Activated T-cell treated with anti-CD3 and anti-CD28 coated beads, Interleukin-2, amount 50 U/mL, for 24 hours (primary cell): ENCODE data around the gene PEMT.

ENCODE experiments used
- DNase-seq: peaks from one replicate; pipeline ENCODE4 v3.0.0-alpha.2; 2020
- H3K27ac Mint-ChIP-seq: 2 replicates; pipeline ENCODE4 v1.8.0; 2020; ENCODE audit warnings: mild to moderate bottlenecking, mixed read lengths
- H3K27me3 Mint-ChIP-seq: 2 replicates; pipeline ENCODE4 v1.8.0; 2020; ENCODE audit warnings: mixed read lengths
- H3K36me3 Mint-ChIP-seq: 2 replicates; pipeline ENCODE4 v1.8.0; 2020; ENCODE audit warnings: low read depth, mixed read lengths
- H3K4me1 Mint-ChIP-seq: 2 replicates; pipeline ENCODE4 v1.8.0; 2020; ENCODE audit warnings: low read depth, mixed read lengths
- H3K4me3 Mint-ChIP-seq: 2 replicates; pipeline ENCODE4 v1.8.0; 2020; ENCODE audit warnings: mild to moderate bottlenecking, moderate library complexity, mixed read lengths
- H3K9me3 Mint-ChIP-seq: 2 replicates; pipeline ENCODE4 v1.8.0; 2020; ENCODE audit warnings: mixed read lengths

Gene PEMT

DNA sequence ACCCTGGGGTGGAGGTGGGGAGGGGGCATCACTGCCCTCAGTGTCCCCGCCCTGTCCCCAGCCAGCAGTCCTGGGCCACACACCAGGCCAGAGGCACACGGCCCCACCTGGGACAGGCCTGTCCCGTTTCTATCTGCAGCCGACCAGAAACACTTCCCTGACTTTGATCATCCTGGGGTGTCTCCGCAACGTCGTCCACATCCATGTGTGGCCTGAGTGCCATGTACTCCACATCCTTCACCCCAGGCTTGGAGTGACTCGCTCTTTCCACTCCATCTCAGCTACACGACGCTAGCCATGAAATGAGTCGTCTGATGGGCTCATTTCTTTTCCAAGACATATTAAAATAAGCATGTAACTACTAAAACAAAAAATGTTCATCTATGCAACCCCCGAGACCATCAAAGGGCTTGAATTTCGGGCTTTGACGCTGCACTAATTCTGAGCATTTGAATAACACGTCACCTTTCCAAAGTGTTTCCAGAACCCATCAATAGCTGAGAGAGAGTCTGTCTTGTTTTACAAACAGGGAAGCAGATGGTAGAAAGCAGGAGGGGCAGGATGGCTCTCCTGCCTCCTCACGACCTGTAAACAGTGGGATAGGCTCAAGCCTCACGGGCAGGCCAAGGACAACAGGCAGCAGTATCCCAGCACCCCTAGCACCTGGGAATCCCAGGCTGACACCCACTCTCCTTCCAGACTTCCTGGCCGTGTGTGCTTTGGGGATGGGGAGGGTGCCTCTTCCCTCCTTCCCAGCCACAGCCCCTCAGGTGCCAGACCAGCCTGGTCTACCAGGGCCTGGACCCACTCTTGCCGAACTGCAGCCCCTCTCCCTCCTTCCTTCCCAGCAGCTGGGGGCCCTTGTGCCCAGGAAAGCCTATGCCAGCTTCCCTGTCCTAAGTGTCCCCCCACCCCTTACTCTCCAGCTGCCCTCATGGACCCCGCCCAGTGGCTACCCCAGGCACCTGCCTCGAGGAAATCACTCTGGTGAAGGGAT lies 75.3 kb downstream of the PEMT start:
- Mint-ChIP-seq H3K27me3 (no peaks in the 10 kb centered on the region), H3K4me3 (no peak overlapping the region), H3K36me3 (peaks cover 2% of the 10 kb centered on the region), H3K4me1 (peaks cover 7% of the 10 kb centered on the region), H3K9me3 (no peaks in the 10 kb centered on the region), H3K27ac (no peak overlapping the region)
- DNase-seq, result no peak

DNA sequence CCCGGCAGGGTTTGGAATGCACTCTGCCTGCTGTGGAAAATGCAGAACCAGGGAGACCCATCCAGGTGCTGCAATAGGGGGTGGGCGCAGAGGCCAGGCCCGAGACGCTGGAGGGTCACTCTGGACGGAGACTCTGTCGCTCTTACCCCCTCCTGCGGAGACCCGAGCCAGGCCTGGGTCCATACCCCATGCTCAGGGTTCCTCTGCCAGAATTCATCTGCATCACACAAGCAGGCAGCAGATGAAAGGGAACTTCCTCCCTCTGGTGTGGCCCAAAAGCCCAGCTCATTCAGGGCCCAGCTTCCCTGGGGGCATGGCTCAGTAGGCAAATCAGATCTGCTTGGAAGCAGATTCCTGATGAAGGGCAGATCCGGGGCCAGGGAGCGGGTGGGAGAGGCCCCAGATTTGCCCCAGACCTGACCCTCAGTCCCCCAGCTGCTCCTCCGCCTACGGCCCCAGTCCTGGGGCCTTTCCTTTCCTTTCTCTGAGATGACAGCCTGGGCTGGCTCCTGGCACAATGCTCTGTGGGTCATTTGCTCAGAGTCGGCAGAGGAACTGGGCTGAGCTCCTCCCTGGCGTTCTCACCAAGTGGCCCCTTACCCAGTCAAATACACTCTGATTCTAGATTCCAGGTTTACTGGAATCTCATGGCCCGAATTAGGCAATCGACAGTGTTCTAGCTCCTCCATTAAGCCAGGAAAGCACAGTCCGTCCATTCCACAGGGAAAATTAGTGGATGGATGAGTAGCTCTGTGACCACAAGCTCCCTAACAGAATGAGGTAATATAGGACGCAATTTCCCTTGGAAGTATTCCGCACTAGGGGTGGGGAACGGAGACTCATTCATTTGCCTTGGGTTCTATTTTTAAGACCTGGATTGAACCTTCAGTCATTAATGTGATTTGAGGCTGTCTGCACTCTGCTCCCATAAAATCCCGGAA lies 76.2 kb downstream of the PEMT start:
- no peaks in the 10 kb centered on the region for H3K27me3 Mint-ChIP-seq
- peaks cover 12% of the 10 kb centered on the region for H3K4me1 Mint-ChIP-seq
- H3K4me3 Mint-ChIP-seq, result no peak overlapping the region
- H3K27ac Mint-ChIP-seq, result no peak overlapping the region
- no peaks in the 10 kb centered on the region for H3K9me3 Mint-ChIP-seq
- DNase-seq, result no peak
- no peaks in the 10 kb centered on the region for H3K36me3 Mint-ChIP-seq

DNA sequence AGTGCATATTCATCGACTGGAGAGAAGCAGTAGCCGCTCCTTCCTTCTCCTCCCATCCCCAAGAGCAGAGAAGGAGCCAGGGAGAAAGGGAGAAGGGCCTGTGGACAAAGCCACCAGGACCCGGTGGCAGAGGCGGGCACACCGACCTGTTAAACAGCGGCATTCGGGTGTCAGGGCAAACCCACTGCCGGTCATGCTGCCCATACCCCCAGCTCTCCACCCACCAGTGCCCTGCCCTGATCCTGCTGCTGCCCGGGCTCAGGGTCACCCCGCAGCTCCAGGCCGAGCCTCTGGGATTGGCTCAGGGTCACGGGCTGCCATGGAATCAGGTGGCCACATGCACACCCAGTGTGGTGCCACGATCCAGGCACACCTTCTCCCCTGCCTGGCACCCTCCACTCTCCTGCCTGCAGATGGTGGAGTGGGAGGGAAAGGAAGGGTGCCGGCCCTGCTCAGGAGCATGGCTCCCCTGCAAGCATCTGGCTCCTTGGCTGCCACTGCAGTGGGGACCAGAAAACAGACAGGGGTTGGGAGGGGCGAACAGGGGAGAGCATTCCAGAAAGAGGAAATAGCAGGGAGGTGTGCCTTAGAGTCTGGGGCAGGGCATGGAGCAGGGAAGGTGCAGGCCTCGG lies 77.0 kb downstream of the PEMT start:
- Mint-ChIP-seq H3K4me1 (peaks cover 14% of the 10 kb centered on the region), H3K27me3 (no peaks in the 10 kb centered on the region), H3K9me3 (no peaks in the 10 kb centered on the region), H3K4me3 (no peak overlapping the region), H3K36me3 (no peaks in the 10 kb centered on the region), H3K27ac (no peak overlapping the region)
- DNase-seq, result no peak

DNA sequence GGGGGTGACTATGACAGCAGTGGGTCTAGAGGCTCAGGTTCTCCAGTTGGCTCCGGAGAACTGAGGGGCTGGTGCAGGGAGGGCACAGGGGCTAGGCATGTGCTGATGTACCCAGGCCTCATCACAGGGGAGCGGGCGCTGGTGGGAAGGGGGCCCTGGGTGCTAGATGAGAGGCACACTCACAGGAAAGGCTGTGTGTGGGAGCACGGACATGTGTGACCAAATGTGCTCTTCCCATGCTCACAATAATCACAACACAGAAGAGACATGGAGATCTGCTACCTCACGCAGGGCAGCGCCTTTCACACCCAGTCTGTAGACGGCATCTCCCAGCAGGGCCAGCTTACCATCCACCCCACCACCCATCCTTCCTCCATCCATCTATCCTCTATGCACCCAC lies 77.9 kb downstream of the PEMT start:
- Mint-ChIP-seq H3K4me1 (peaks cover 14% of the 10 kb centered on the region), H3K9me3 (no peaks in the 10 kb centered on the region), H3K4me3 (no peak overlapping the region), H3K36me3 (no peaks in the 10 kb centered on the region), H3K27me3 (no peaks in the 10 kb centered on the region), H3K27ac (no peak overlapping the region)
- DNase-seq, result no peak

DNA sequence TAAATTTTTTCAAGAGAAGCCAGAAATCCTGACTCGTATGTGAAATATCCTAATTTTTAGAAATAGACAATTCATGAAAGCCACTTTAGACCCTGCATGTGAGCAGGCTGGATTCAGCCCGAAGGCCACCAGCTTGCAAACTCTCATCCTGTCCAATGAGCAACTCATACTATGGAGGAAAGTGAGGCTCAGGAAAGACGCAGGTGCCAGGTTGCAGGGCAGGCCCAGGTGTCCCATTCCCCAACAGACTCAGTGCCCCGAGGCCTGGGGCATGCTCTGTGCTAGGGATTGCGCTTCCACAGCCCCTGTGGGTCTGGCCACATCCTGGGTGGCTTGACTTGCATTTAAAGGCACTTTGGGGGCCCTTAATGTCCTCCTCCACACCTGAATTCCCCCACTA lies 78.6 kb downstream of the PEMT start:
- H3K27me3 Mint-ChIP-seq, result no peaks in the 10 kb centered on the region
- no peak overlapping the region for H3K27ac Mint-ChIP-seq
- peaks cover 14% of the 10 kb centered on the region for H3K4me1 Mint-ChIP-seq
- no peak for DNase-seq
- H3K4me3 Mint-ChIP-seq, result no peak overlapping the region
- H3K9me3 Mint-ChIP-seq, result no peaks in the 10 kb centered on the region
- no peaks in the 10 kb centered on the region for H3K36me3 Mint-ChIP-seq

DNA sequence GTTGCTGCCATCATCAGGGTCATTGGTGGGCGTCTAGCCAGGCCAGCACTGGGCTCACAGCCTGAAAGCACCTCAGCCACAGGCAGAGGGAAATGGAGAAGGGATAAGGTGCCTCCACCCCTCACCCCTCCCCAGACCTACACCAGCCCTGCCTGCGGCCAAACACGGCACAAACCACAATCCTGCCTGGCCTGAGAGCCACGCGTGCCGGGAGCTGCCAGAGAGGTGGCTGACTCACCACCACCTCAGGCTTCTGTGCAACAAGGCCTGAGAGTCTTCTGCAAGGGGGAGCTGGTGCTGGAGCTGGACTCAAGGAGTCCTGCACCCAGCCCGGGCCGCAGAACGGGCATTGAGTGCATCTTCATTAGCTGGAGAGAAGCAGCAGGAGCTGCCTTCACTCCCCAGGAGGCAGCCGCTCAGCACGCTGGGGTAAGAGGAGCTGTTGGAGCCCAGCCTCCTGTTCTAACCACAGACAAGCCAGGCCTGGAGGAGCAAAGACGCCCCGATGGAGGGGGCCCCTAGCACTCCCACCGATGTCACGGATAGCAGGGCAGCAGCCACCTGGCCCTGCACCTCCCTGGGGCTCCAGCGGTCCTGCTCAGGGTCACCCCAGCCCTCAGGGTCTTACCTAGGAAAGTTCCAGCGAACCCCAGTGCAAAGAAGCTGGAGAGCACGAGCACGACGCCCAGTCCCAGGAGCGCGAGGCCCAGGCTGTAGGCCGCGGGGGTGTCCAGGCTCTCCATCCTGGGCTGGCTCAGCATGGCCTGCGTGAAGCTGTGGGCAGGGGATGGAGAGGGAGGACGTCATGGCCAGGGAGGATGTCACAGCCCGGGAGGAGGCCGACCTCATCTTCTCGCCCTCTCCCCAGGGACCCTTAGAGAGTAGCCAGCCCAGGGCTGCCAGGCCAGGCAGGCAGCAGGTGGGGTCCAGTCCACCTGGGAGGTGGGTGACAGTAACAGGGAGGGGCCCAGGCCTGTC lies 79.3 kb downstream of the PEMT start:
- Mint-ChIP-seq H3K27me3 (no peaks in the 10 kb centered on the region), H3K9me3 (no peaks in the 10 kb centered on the region), H3K4me1 (peaks cover 14% of the 10 kb centered on the region), H3K36me3 (no peaks in the 10 kb centered on the region), H3K4me3 (no peak overlapping the region), H3K27ac (peak overlapping the region; percentile 47)
- DNase-seq, result no peak

DNA sequence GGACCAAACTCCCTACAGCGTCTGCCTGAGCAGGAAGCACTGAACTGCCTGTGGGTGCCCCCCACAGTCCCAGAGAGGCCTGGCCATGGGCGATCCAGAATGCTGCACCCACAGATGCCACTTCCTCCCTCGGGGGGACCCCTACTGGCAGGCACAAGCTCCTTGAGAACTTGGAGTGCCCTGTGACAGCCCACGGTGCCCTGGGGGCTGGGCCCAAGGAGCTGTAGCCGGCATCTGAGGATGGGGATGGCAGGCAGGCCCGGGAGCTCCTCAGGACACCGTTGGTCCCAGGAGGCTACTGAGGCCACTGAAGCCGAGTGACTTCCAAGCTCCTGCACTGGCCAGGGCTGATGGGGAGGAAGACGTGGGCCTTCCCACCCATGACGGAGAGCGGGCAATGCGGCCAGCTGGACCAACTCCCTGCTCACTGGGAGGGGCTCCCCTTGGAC lies 80.2 kb downstream of the PEMT start:
- peaks cover 14% of the 10 kb centered on the region for H3K4me1 Mint-ChIP-seq
- H3K4me3 Mint-ChIP-seq, result no peak overlapping the region
- no peaks in the 10 kb centered on the region for H3K36me3 Mint-ChIP-seq
- no peak for DNase-seq
- no peaks in the 10 kb centered on the region for H3K27me3 Mint-ChIP-seq
- H3K27ac Mint-ChIP-seq, result peak overlapping the region; percentile 74
- no peaks in the 10 kb centered on the region for H3K9me3 Mint-ChIP-seq

DNA sequence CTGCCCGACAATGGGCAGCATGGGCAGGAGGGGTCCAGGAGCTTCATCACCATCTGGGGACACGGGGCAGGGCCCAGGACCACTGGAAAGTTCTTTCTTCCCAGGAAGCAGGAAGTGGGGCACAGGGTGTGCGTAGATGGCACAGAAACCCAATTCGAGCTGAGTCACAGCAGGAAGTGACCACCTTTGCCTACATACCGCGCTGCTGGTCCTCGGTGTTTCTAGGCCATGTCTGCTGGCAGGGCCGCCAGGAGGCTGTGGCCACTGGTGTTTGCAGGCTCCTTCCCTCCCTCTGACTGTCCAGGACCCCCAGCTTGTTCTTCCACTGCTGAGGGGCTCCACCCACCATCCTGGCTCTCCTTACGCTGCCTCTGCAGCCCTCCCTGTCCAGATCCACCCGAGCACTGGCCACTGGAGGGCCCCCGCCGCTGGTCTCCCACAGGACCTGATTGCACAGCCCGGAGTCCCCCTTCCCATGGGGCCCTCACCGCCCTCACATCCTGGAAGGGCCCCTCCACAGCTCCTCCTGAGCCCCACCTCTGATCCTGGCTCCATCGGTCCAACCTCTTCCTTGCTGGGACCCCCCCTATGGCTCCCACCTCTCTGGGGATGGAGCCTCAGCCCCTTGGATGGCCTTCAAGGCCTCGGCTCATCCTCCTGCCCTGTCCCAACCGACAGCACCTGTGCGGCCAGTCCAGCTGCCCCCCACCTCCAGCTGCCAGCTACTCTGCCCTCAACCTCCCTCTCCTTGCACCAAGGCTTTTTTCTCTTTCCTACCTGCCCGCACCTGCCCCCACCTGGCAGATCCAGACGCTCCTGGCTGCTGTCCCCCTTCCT lies 80.8 kb downstream of the PEMT start:
- H3K4me1 Mint-ChIP-seq, result peaks cover 7% of the 10 kb centered on the region
- no peaks in the 10 kb centered on the region for H3K9me3 Mint-ChIP-seq
- peak overlapping the region; percentile 74 for H3K27ac Mint-ChIP-seq
- DNase-seq, result no peak
- no peaks in the 10 kb centered on the region for H3K27me3 Mint-ChIP-seq
- no peak overlapping the region for H3K4me3 Mint-ChIP-seq
- no peaks in the 10 kb centered on the region for H3K36me3 Mint-ChIP-seq

DNA sequence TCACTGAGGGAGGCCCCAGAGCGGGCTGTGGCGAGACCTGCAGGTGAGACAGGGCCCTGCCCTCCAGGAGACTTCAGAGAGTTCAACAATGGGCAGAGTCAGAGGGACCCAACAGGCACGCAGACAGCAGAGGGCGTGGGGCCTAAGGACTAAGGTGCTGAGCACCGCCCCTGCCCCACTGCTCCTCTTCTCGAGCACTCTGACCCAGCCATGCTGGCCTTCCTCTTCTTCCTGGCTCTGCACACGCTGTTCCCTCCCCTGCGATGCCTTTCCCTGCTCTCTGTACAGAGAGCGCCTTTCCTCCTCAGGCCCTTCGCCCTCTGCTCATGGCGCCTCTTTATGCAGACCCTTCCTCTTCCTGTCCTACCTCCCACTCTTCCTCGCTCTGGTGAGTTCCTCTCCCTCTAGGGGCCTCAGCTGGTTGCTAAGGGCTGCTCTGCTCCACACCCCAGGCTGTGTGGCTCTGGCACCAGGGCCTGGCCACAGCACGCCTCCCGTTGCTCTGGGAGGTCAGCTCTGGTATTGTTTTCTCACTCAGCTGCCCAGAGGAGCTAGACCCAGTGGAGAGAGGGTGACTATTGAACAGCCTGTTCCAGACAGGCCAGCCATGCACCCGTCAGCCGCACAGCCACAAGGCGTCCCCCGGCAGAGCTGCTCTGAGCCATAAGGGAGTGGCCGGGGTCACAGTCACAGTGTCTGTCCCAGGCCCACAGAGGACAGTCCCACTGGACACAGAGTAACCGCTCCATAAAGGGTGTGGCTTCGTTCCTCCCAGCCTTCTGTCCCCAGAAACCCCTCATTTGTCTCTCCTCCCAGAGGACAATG lies 81.7 kb downstream of the PEMT start:
- Mint-ChIP-seq H3K4me1 (peaks cover 7% of the 10 kb centered on the region), H3K36me3 (no peaks in the 10 kb centered on the region), H3K27ac (peak overlapping the region; percentile 6), H3K4me3 (no peak overlapping the region), H3K27me3 (no peaks in the 10 kb centered on the region), H3K9me3 (no peaks in the 10 kb centered on the region)
- DNase-seq, result no peak

DNA sequence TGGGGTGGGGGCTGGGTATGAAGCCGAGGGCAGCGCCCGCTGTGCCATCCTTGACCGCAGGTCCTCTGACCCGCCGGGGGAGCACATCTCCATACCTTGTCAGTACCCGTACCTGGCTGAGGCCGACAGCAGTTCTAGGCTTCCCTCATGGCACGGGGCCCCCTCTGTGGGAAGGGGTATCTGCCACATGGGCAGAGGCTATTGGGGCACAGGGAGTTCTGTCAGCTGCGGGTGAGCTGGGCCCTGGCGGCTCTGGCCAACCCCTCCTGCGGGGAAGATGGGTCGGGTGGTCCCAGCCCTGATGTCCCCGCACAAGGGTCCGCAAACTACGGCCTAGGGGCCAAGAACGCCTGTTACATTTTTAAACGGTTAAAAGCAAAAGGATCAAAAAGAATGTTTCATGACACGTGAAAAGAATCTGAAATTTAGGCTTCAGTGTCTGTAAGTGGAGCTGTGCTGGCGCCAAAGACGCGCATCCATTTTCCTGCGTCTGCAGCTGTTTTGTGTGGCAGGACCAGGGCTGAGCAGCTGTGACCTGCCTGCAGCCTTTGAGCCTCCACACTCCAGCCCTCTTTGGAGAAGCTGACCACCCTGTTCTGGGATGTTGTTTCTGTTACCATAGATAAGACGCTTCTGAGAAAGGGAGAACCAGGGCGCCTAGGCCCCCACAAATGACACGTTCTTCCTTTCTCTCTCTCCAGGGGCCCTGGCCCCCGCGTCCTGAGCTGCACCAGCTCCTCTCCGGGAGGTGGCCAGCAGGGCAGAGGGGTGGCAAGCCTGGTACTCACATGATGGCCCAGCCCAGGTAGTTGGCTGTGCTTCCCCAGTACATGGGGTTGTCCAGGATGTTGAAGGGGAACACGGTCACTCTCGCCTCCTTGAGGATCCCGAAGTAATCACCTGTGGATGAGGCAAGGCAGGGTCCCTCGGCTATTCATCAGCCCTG lies 82.6 kb downstream of the PEMT start:
- Mint-ChIP-seq H3K27me3 (no peaks in the 10 kb centered on the region), H3K4me3 (no peak overlapping the region), H3K27ac (no peak overlapping the region), H3K4me1 (peaks cover 7% of the 10 kb centered on the region), H3K36me3 (no peaks in the 10 kb centered on the region), H3K9me3 (no peaks in the 10 kb centered on the region)
- no peak for DNase-seq

DNA sequence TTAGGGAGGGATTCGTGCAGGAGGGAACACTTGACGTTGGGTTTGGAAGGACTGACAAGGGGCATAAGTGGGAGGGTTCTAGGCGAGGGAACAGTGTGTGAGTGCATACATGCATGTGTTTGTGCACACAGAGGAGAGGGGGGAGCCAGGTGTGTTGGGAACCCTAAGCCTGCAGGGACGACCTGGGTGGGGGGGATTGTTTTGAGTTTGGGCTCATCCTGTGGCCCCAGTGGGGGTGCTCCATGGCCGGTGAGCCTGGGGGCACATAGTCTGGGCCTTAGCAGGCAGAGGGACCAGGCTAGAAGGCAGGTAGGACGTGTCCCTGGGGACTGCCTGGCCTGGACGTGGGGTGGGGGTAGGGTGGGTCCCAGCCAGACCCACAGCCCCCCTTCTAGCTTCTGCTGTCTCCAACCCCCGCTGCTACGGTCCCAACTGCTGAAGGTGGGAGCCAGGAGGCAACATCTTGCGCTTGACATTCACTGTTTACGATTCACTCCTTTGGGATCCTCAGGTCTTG lies 83.4 kb downstream of the PEMT start:
- no peak overlapping the region for H3K4me3 Mint-ChIP-seq
- no peaks in the 10 kb centered on the region for H3K27me3 Mint-ChIP-seq
- no peak overlapping the region for H3K27ac Mint-ChIP-seq
- peaks cover 7% of the 10 kb centered on the region for H3K4me1 Mint-ChIP-seq
- H3K36me3 Mint-ChIP-seq, result no peaks in the 10 kb centered on the region
- no peaks in the 10 kb centered on the region for H3K9me3 Mint-ChIP-seq
- no peak for DNase-seq
